CD8-positive, alpha-beta memory T cell (primary cell): Measurements from ENCODE around the gene SAP30BP. TPM values are rescaled to one million over a fixed set of nuclear protein-coding genes. Genes with fewer than 3 reads are reported as not detected.
A peak's percentile ranks its signal among the peaks of the same experiment; 100 is the strongest.

Experiments
- CTCF ChIA-PET: fragments of 350-600 bp; sonication (Branson Sonifier 250); formaldehyde crosslinking; loops from one replicate; lab custom pipeline; 2021; ENCODE audit warnings: antibody characterized with exemption; lab: Charles Lee
- POLR2A ChIA-PET: fragments of 350-600 bp; sonication (Branson Sonifier 250); formaldehyde crosslinking; loops from one replicate; lab custom pipeline; 2021; ENCODE audit warnings: antibody characterized with exemption; lab: Charles Lee
- DNase-seq, 5 donors: peaks; one replicate each; pipeline versions ENCODE4 v3.0.0 to v3.0.0-alpha.2; 2020 to 2022; ENCODE audit warnings: mixed read lengths in 1 of 5
- H3K27ac ChIP-seq: one replicate; pipeline ENCODE4 v1.7.0; 2013; ENCODE audit warnings: low read depth, mild to moderate bottlenecking, low read length, moderate library complexity
- H3K27me3 ChIP-seq: 2 replicates; pipeline ENCODE4 v1.7.0; 2013; ENCODE audit warnings: low read length, mild to moderate bottlenecking; ENCODE audit not compliant: insufficient read depth, poor library complexity, severe bottlenecking
- H3K36me3 ChIP-seq: 2 replicates; pipeline ENCODE4 v1.7.0; 2013; ENCODE audit warnings: mild to moderate bottlenecking, low read length, moderate library complexity; ENCODE audit not compliant: insufficient read depth
- H3K4me1 ChIP-seq: 2 replicates; pipeline ENCODE4 v1.7.0; 2013; ENCODE audit warnings: mild to moderate bottlenecking, low read length, moderate library complexity; ENCODE audit not compliant: insufficient read depth
- H3K4me3 ChIP-seq: 2 replicates; pipeline ENCODE4 v1.7.0; 2013; ENCODE audit warnings: mild to moderate bottlenecking, low read length
- H3K9me3 ChIP-seq: 2 replicates; pipeline ENCODE4 v1.7.0; 2013; ENCODE audit warnings: mild to moderate bottlenecking, low read length
- H3K27ac Mint-ChIP-seq, 8 donors: one replicate each; pipeline ENCODE4 v1.8.0; 2020 to 2021; ENCODE audit warnings: mixed read lengths in 8 of 8, mild to moderate bottlenecking in 6 of 8, inconsistent platforms in 3 of 8, moderate library complexity in 3 of 8
- H3K27me3 Mint-ChIP-seq, 2 donors: one replicate each; pipeline ENCODE4 v1.8.0; 2020 to 2021; ENCODE audit warnings: mixed read lengths in 2 of 2, mild to moderate bottlenecking in 1 of 2, moderate library complexity in 1 of 2
- H3K36me3 Mint-ChIP-seq, 3 donors: one replicate each; pipeline ENCODE4 v1.8.0; 2020 to 2021; ENCODE audit warnings: mixed read lengths in 3 of 3, inconsistent platforms in 1 of 3, mild to moderate bottlenecking in 1 of 3
- H3K4me1 Mint-ChIP-seq, 3 donors: one replicate each; pipeline ENCODE4 v1.8.0; 2020 to 2021; ENCODE audit warnings: mixed read lengths in 3 of 3, inconsistent platforms in 1 of 3, mild to moderate bottlenecking in 1 of 3
- H3K4me3 Mint-ChIP-seq, 7 donors: one replicate each; pipeline ENCODE4 v1.8.0; 2020 to 2021; ENCODE audit warnings: mixed read lengths in 7 of 7, mild to moderate bottlenecking in 6 of 7, moderate library complexity in 4 of 7, inconsistent platforms in 2 of 7
- H3K9me3 Mint-ChIP-seq, 5 donors: one replicate each; pipeline ENCODE4 v1.8.0; 2020 to 2022; ENCODE audit warnings: mixed read lengths in 5 of 5, mild to moderate bottlenecking in 3 of 5, moderate library complexity in 2 of 5, inconsistent platforms in 1 of 5
- polyA plus RNA-seq: library from polyadenylated mRNA; unstranded; fragments of 300-500 nt; fragmentation: Illumina TruSeq; gene quantifications from one replicate; pipeline ENCODE4 v1.2.3, GENCODE V29; 2021
- total RNA-seq, 2 experiments: library from RNA; stranded (reverse); gene quantifications; one replicate each; pipeline ENCODE4 v1.2.3, GENCODE V29; 2021

Gene SAP30BP
- total and polyA plus RNA-seq, 3 experiments from 2014 or later = 87.5 to 111 (median 98.0) TPM

- Mint-ChIP-seq H3K27me3 (no peaks in the 10 kb centered on the region), H3K4me1 (peaks cover 4 to 8% (median 4%) of the 10 kb centered on the region in 3 donors), H3K9me3 (no peaks in the 10 kb centered on the region), H3K36me3 (no peaks in the 10 kb centered on the region), H3K4me3 (no peak overlapping the region), H3K27ac (peak overlapping the region in 1 of 8 donors; percentile 82)
- no peak overlapping the region for H3K4me3 ChIP-seq
- no peak for DNase-seq
- H3K4me1 ChIP-seq = no peaks in the 10 kb centered on the region
- H3K9me3 ChIP-seq = no peaks in the 10 kb centered on the region
- no peak overlapping the region for H3K27ac ChIP-seq
- no peaks in the 10 kb centered on the region for H3K27me3 ChIP-seq
- H3K36me3 ChIP-seq = no peaks in the 10 kb centered on the region
- ChIA-PET POLR2A (no interaction called here), CTCF (interaction anchor here (0.9 to 1.4 kb wide), 3 partner anchors 16 to 19 kb away, joined by 3 to 4 read pairs (median 4); no protein-coding TSS in a partner anchor)
Measured at GRCh38 chr17:75731086-75731715, 64.1 kb downstream of the SAP30BP start.

GRCh38 chr17:75731716-75732498 is 64.8 kb downstream of the SAP30BP start:
- Histone ChIP-seq H3K9me3 (no peaks in the 10 kb centered on the region), H3K4me3 (no peak overlapping the region), H3K4me1 (no peaks in the 10 kb centered on the region), H3K36me3 (no peaks in the 10 kb centered on the region), H3K27ac (no peak overlapping the region), H3K27me3 (no peaks in the 10 kb centered on the region)
- H3K9me3 Mint-ChIP-seq = no peaks in the 10 kb centered on the region
- ChIA-PET POLR2A (no interaction called here), CTCF (interaction anchor here (0.7 to 1.4 kb wide), 4 partner anchors 16 to 299 kb away, joined by 3 to 4 read pairs (median 3); no protein-coding TSS in a partner anchor)
- no peak for DNase-seq
- H3K27me3 Mint-ChIP-seq = no peaks in the 10 kb centered on the region
- H3K4me1 Mint-ChIP-seq = peaks cover 4 to 8% (median 4%) of the 10 kb centered on the region in 3 donors
- H3K4me3 Mint-ChIP-seq = no peak overlapping the region
- peak overlapping the region in 1 of 8 donors; percentile 57 for H3K27ac Mint-ChIP-seq
- no peaks in the 10 kb centered on the region for H3K36me3 Mint-ChIP-seq

- H3K4me1 ChIP-seq = no peaks in the 10 kb centered on the region
- no peaks in the 10 kb centered on the region for H3K27me3 ChIP-seq
- Mint-ChIP-seq H3K4me3 (no peak overlapping the region), H3K27ac (no peak overlapping the region), H3K4me1 (peaks cover 4 to 8% (median 4%) of the 10 kb centered on the region in 3 donors), H3K36me3 (no peaks in the 10 kb centered on the region), H3K27me3 (no peaks in the 10 kb centered on the region), H3K9me3 (no peaks in the 10 kb centered on the region)
- no peaks in the 10 kb centered on the region for H3K36me3 ChIP-seq
- CTCF ChIA-PET = interaction anchor here (1.3 kb wide), 1 partner anchor 15 kb away, joined by 4 read pairs; no protein-coding TSS in a partner anchor
- no peak overlapping the region for H3K27ac ChIP-seq
- DNase-seq = no peak
- POLR2A ChIA-PET = no interaction called here
- H3K4me3 ChIP-seq = no peak overlapping the region
- H3K9me3 ChIP-seq = no peaks in the 10 kb centered on the region
Measured at GRCh38 chr17:75733471-75733870, 66.3 kb downstream of the SAP30BP start.

GRCh38 chr17:75734674-75735294 is 67.6 kb downstream of the SAP30BP start:
- Histone ChIP-seq H3K36me3 (no peaks in the 10 kb centered on the region), H3K9me3 (no peaks in the 10 kb centered on the region), H3K27me3 (no peaks in the 10 kb centered on the region), H3K4me3 (no peak overlapping the region), H3K4me1 (no peaks in the 10 kb centered on the region), H3K27ac (no peak overlapping the region)
- ChIA-PET CTCF (interaction anchor here (1.7 to 2.2 kb wide), 2 partner anchors 13 to 15 kb away, joined by 6 read pairs; no protein-coding TSS in a partner anchor), POLR2A (no interaction called here)
- Mint-ChIP-seq H3K4me3 (peak overlapping the region in 5 of 7 donors; percentile 22 to 88 (median 41)), H3K27me3 (no peaks in the 10 kb centered on the region), H3K9me3 (no peaks in the 10 kb centered on the region), H3K36me3 (no peaks in the 10 kb centered on the region), H3K4me1 (peaks cover 4 to 8% (median 4%) of the 10 kb centered on the region in 3 donors), H3K27ac (peak overlapping the region in 6 of 8 donors; percentile 43 to 87 (median 69))
- DNase-seq = no peak

GRCh38 chr17:75736173-75736835 is 69.2 kb downstream of the SAP30BP start:
- H3K4me3 ChIP-seq = no peak overlapping the region
- no peak overlapping the region for H3K27ac ChIP-seq
- Mint-ChIP-seq H3K4me3 (peak overlapping the region in 1 of 7 donors; percentile 75), H3K9me3 (no peaks in the 10 kb centered on the region), H3K36me3 (no peaks in the 10 kb centered on the region), H3K27ac (peak overlapping the region in 1 of 8 donors; percentile 11), H3K27me3 (no peaks in the 10 kb centered on the region), H3K4me1 (peaks cover 4 to 8% (median 4%) of the 10 kb centered on the region in 3 donors)
- no peak for DNase-seq
- H3K4me1 ChIP-seq = no peaks in the 10 kb centered on the region
- no peaks in the 10 kb centered on the region for H3K36me3 ChIP-seq
- ChIA-PET POLR2A (no interaction called here), CTCF (interaction anchor here (2.2 kb wide), 1 partner anchor 12 kb away, joined by 6 read pairs; no protein-coding TSS in a partner anchor)
- no peaks in the 10 kb centered on the region for H3K27me3 ChIP-seq
- H3K9me3 ChIP-seq = no peaks in the 10 kb centered on the region

- H3K27ac ChIP-seq = no peak overlapping the region
- no peaks in the 10 kb centered on the region for H3K4me1 ChIP-seq
- no peaks in the 10 kb centered on the region for H3K27me3 Mint-ChIP-seq
- no peaks in the 10 kb centered on the region for H3K9me3 ChIP-seq
- POLR2A ChIA-PET = no interaction called here
- CTCF ChIA-PET = interaction anchor here (1.9 to 2.7 kb wide), 3 partner anchors 10 to 104 kb away, joined by 11 to 16 read pairs (median 12); partner anchors contain the start of gene SMIM5
- no peak overlapping the region for H3K4me3 ChIP-seq
- H3K36me3 Mint-ChIP-seq = no peaks in the 10 kb centered on the region
- no peak for DNase-seq
- no peaks in the 10 kb centered on the region for H3K9me3 Mint-ChIP-seq
- H3K4me1 Mint-ChIP-seq = peaks cover 4 to 8% (median 4%) of the 10 kb centered on the region in 3 donors
- no peak overlapping the region for H3K27ac Mint-ChIP-seq
- H3K36me3 ChIP-seq = no peaks in the 10 kb centered on the region
- H3K27me3 ChIP-seq = no peaks in the 10 kb centered on the region
- H3K4me3 Mint-ChIP-seq = no peak overlapping the region
Measured at GRCh38 chr17:75737133-75737962, 70.2 kb downstream of the SAP30BP start.
